IPS-NIHi11 (cell line): ENCODE results near the gene PTCD1.
"Not testable (repeated sequence)": the region's sequence is repeated elsewhere in the genome, so short reads cannot be mapped to it uniquely, and the experiment has no call there.

Experiments used
- DNase-seq: peaks from one replicate; pipeline ENCODE4 v3.0.0; 2012; ENCODE audit warnings: mixed read lengths, low spot score

PTCD1 gene

DNA sequence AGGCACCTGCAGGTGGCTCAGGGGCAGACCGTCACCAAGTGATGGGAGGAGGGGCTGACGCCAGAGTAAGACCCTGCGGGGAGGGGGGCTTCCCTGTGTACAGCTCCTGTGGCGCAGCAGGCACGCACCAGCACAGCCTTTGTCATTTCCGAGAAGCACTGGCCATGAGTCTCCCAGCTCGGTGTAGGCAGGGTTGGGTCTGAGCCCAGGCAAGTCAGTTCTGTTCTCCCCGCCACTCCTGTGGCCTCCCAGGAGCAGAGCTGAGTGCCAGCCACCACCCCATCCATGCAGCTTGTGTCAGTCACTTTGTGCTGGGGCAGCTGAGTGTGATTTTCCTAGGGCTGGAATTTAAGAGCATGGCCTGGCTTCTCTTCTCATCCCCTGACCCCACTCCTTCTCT lies 13.3 kb upstream of the PTCD1 start:
- DNase-seq: no peak

DNA sequence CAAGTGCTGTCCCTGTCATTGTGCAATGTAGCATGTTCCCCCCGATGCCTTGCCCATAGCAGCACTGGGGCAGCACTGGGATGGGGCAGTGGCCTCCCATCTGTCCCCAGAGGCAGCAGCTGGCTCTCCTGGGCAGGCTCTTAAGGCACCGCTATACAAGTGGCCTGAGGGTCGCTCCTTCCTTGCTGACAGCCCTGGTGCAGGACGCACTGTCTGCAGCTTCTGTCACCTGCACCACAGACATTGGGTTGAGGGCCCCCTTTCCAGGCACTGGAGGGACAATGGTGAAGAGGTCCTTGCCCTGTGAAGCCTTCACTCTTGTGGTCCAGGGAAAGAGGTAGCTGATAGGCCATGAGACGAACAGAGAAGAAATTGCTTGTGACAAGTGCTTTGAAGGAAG lies 10.7 kb upstream of the PTCD1 start:
- DNase-seq: no peak

DNA sequence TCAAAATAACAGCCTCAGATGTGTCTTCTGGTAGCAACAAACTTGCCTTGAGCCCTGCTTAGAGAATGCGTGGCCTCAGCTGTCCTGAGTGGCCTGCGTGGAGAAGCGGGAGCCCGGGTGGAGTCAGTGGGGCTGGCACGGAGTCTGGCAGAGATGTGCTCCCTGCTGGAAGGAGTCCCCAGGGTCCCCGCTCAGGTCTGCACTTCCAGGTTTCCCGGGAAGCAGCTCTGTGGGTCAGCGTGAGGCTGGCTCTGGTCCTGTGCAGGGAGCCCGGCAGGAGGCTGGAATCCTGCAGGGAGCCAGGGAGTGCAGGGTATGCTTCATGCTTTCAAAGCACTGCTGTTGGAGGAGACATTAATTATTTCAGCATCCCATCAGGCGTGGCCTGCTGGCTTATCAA lies 10.3 kb upstream of the PTCD1 start:
- no peak for DNase-seq

DNA sequence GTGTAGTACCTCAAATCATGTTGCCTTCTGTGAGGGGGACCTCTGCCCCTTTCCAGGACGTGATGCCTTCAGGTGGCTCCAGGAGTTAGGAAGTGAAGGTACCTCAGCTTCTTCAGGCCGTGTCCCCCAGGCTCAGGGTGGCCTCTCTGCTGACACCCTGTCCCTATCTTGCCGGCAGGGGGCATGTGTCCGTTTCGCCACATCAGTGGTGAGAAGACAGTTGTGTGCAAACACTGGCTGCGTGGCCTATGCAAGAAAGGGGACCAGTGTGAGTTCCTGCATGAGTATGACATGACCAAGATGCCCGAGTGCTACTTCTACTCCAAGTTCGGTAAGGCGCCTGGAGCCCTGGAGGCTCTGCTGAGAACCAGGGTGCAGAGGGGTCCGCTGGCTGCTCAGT lies 9.3 kb upstream of the PTCD1 start:
- DNase-seq: no peak

DNA sequence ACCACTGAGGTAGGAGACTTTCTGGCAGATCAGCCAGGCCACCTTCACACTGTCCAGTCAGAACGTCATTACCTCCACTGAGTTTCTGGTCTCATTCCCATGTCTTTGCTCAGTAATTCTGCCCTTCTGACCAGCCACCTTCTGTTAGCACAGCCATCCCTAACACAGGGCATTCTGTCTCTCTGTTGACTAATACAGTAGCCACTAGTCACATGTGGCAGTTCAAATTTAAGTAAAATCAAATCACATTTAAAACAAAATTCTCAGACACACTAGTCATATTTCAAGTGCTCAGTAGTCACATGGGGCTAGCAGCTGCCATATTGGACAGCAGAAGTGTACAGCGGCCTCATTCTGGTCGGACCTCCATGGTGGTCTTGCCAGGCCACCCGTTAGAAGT lies 7.5 kb upstream of the PTCD1 start:
- DNase-seq: no peak

DNA sequence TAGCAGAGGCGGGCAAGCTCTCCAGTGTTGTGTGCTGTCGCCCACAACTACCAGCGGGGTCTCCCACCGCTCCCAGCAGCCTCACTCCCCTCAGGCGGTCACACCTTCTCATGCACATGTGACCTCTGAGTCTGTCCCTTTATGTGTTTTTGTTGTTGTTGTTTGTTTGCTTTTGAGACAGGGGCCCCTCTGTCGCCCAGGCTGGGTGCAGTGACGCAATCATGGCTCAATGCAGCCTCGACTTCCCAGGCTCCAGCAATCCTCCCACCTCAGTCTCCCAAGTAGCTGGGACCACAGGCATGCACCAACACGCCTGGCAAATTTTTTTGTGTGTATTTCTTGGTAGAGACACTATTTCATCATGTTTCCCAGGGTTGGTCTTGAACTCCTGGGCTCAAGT lies 1.6 kb upstream of the PTCD1 start:
- DNase-seq: no peak

DNA sequence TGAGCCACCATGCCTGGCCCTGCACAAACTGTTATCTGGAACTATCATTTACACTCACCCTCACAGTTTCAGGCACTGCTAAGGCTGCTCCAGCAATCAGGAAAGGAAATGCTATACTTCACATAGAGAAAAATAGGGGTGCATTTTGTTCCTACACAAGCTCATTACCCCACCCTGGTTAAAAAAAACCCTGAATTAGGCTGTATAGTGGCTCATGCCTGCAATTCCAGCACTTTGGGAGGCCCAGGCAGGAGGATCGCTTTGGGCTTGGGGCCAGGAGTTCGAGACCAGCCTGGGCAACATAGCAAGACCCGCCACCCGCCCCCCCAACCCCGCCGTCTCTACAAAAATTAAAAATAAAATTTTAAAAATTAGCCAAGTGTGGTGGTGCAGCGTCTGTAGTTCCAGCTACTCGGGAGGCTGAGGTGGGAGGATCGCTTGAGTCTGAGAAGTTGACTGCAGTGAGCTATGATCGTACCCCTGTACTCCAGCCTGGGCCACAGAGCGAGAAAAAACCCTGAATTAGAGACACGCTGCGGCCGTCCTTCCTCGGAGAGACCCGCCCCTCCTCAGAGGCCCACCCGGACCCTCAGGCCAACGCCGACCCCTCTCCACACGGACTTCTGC lies 539 bp downstream of the PTCD1 start:
- no peak for DNase-seq

DNA sequence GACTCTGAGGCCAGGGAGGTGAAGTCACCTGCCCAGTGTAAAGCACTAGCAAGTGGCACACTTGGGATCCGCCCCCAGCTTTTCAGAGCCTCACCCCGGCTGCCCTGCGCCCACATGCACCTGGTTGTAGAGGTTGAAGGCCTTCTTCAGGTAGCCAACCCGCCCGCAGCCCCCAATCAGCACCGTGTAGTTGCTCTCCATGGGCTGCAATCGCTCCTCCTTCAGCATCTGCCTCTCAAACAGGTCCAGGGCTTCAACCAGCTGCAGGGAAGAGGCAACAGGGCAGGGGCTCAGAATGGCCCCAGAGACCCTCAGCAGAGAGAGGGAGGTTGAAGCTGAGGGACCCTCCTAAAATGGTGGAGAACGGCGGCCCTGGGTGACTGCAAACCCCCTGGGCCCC lies 5.4 kb downstream of the PTCD1 start:
- DNase-seq: no peak

DNA sequence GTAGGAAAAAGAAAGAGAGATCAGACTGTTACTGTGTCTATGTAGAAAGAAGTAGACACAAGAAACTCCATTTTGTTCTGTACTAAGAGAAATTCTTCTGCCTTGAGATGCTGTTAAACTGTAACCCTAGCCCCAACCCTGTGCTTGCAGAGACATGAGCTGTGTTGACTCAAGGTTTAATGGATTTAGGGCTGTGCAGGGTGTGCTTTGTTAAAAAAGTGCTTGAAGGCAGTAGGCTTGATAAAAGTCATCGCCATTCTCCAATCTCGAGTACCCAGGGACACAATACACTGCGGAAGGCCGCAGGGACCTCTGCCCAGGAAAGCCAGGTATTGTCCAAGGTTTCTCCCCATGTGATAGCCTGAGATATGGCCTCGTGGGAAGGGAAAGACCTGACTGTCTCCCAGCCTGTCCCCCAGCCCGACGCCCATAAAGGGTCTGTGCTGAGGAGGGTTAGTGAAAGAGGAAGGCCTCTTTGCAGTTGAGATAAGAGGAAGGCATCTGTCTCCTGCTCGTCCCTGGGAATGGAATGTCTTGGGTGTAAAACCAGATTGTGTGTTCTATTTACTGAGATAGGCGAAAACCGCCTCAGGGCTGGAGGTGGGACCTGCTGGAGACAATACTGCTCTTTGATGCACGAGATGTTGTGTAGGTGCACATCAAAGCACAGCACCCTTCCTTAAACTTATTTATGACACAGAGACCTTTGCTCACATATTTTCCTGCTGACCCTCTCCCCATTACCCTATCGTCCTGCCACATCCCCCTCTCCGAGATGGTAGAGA lies 6.7 kb downstream of the PTCD1 start:
- DNase-seq: not testable (repeated sequence)

DNA sequence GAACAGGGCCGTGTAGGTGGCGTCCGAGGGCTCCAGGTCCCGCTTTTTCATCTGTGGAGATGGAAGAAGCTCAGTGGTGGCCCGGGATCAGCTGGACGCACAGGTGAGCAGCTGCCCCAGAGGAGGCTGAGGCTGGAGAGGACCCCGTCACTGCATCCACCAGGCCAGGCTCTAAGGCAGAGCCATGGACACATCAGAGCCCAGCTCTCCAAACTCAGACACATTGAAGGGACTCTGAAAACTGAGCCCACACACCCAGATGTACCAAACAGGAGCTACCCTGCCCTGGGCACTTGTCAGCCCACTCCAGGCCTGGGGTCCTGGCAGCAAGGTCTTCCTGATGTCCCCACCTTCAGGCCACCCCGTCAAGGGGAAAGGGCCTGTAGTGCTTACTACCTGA lies 8.8 kb downstream of the PTCD1 start:
- no peak for DNase-seq

DNA sequence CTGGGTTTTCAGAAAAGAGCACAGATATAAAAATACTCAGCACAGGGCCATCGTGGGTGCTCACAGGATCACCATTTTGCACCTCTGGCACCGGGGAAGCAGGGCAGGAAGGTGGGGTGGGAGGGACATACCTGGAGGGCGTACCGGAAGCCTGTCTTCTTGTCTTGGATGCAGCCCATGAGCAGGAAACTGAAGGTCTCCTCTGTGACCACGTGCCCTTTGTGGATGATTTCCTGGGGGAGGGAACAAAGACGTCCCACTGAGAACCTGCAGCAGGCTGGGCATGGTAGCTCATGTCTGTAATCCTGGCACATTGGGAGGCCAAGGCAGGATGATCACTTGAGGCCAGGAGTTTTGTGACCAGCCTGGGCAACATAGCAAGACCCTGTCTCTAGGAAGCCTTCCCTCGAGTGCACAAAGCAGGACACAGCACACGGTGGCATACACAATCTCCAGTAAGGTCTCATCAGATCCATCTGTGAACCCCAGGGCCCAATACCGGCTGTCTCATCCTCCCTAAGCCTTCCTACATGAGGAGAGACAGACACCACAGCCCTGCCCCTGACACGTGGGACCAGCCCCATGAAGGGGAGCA lies 9.5 kb downstream of the PTCD1 start:
- no peak for DNase-seq

DNA sequence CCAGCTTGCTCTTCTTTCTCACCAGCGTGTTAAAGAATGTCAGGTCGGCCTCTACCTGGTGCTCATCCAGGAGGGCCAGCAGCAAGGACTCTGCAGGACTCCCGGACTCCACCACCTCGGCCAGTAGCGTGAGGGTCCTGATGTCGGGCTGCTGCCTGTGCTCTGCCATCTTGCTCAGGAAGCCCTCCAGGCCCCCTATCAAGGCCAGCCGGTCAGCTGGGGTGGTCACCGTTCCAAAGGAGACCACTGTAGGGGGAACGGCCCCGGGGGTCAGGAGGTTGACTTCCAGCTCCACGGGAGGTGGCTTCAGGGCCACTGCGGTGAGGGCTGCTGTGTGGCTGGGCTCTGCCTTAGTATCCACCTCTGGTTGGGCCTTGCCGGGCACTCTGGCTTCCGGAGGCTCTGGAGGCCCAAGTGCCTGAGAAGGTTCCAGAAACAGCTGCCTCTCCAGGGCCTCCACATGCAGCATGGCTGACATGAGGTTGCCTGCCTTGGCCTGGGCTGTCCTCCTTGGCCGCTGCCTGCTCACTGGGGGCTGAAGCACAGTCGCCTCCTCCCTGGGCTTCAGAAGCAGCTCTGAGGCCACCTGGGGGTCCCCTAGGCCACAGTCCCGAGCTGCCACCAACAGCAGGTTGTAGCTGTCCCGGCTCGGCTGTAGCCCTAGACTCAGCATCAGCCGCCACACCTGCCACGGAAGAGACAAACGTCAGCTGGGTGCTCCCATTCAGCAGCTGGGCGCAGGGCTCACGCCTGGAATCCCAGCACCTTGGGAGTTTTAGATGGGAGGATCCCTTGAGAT lies 13.5 kb downstream of the PTCD1 start:
- DNase-seq: no peak

DNA sequence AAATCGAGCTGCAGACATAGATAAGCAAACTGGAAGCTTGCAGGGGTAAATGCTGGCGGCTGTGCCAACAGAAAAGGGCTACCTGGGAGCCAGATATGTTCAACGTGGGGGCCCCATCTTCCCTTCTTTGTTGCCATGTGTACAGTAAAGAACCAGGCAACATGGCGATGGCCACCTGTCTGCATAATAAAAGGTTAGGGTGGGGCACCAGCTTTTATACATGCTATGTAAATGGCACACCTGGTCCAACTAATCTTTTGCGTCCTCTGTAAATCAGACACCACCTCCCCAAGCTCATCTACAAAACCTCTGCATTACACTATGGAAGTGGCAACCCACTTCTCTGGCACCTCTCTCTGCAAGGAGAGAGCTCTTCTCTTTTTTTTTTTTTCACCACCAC lies 16.0 kb downstream of the PTCD1 start:
- DNase-seq: no peak

DNA sequence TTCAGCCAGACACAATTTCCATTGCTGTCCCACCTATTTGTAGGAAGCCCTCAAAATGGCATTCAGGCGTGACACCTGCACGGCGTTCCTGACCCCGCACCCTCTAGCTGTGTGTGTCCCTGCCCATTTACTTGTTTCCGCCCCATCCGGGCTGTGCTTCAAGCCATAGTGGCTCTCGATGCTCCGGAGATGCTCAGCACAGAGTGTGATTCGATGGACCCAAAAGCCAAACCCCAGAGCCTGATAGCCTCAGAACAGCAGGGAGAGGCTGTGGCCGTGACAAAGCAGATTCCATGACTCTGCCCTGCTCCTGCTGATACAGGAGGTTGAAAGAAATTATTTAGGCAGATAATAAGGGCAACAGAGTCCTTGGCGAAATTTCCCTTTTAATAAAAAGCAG lies 16.4 kb downstream of the PTCD1 start:
- DNase-seq: no peak

DNA sequence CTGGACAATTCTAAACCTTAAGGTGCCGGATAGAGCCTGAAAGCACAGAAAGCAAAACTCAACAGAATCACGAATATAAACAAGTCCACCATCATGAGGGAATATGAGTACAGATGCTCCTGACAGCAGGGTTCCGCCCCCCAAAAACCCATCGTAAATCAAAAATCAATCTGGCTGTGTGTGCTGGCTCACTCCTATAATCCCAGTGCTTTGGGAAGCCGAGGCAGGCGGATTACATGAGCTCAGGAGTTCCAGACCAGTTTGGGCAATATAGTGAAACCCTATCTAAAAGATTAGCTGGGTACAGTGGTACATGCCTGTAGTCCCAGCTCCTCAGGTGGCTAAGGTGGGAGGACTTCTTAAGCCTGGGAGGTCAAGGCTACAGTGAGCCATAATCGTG lies 17.6 kb downstream of the PTCD1 start:
- no peak for DNase-seq

DNA sequence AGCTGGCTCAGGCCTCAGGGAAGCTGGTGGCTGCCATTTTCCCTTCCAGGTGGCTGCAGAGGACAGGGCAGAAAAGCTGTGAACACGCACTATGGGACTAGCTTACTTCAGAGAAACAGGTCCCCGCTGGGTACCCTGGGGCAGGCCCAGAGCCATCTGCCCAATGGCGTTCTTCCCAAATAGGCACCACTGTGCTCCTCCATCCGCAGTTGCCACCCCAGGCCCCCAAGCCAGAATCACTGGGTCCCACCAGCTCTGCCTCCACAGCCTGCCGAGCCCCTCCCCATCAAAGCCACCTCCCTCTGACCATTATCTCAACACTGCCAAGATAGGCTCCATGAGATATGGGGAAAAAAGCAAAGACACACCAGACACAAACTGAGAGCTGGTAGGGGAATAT lies 18.4 kb downstream of the PTCD1 start:
- DNase-seq: no peak

DNA sequence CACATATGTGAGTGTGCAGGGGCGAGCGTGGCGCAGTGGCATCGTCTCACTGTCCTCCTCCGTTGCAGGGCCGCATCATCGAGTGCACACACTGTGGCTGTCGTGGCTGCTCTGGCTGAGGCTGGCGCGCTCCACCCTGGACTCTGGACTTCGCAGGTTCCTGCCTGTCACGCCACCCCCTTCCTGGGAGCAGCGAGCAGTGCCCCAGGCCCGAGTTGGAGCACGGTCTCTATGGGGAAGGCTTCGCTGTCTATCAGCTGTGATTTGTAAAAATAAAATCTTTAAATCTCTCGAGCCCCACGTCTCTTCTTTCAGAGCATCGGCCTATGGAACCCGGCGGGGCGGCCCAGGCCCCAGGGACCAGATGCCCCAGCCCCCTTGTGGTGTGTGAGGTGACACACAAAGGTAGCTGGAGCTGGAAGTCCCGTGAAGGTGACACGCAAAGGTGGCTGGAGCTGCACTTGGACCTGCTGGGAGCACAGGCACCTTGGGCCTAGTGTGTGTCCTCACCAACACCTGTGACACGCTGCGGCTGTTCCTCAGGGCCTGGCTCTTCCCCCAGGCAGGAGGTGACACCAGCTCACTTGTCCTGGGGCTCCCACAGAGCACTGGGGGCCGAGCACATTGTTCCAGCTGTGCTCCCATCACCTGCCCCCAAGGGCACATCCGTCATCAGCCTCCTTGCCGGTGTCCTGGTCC lies 19.1 kb downstream of the PTCD1 start:
- no peak for DNase-seq

DNA sequence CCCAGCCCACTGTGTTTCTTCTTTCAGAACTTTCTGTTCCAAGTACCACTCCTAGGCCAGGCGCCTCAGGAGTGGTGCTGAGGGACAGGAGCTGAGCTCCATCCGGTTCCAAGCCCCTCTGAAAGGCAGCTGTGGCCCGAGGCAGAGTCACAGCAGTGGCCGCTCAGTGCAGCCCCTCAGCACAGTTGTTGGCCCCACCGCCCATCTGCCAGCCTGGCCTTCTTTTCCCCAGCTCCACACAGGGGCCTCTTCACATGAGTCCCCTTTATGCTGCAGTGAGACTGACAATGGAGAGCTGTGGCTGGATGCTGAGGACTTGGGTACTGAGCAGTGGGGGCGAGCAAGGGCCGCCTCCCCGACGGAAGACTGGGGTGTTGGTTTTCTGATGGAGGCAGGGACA lies 20.3 kb downstream of the PTCD1 start:
- DNase-seq: no peak

DNA sequence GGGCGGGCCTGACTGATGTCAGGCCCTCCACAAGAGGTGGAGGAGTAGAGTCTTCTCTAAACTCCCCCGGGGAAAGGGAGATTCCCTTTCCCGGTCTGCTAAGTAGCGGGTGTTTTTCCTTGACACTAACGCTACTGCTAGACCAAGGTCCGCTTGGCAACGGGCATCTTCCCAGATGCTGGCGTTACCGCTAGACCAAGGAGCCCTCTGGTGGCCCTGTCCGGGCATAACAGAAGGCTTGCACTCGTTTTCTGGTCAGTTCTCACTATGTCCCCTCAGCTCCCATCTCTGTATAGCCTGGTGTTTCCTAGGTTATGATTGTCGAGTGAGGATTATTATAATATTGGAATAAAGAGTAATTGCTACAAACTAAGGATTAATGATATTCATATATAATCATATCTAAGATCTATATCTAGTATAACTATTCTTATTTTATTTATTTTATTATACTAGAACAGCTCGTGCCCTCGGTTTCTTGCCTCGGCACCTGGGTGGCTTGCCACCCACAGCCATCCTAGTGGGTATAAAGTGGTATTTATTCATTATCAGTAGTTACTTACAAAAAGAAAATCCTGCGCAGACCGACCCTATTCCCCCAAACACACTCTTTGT lies 23.0 kb downstream of the PTCD1 start:
- DNase-seq: not testable (repeated sequence)

DNA sequence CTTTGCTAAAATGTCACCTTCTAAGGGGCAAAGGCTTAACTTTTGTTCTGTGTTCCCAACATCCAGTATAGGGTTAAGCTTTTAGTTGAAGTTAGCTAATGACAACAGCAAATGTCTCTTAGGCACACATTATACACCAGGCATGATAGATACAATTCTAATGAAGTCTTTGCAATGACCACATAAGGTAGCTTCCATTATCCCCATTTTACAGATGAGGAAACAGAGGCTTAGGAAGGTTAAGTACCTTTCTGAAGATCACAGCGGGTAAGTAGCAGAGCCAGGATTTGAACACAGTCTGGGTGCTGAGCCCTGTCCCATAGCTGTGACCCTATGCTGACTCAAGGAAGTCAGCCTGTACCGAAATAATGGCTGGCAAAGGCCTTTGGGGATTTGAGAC lies 28.0 kb downstream of the PTCD1 start:
- no peak for DNase-seq

DNA sequence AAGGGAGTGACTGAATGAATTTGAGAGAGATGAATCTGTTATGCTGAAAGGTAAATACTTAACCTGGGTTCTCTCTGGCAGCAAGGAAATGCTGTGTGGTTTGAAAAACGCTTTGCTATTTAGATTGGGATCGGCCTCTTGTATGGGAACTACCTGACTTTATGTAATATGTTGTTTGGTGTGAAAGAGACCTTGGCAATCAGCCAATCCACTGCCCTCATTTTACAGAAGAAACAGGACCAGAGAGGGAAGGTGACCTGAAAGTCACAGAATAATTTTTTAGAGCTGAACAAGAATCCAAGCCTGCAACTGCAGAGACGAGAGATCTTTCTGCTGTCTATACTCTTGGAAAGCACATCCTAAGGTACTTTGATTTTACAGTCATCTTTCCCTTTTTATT lies 28.8 kb downstream of the PTCD1 start:
- no peak for DNase-seq

DNA sequence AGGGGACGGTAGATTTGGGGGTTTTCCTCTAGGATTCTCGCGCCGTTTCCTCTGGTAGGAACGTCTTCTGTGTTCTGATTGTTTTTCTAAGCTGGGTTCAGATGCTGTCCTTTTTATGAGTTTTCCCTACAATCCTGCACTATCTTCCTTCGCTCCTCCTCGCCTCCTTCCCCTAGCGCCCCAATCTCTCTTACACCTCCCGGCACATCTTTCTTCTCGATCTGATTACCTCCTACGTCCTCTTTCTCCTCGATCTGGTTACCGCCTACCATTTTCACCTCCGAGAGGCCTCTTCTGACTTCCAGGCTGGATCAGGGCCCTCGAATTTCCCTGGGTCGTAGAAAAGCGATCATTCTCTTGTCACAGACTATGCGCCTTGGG lies 29.4 kb downstream of the PTCD1 start:
- DNase-seq: no peak
